Stimulated activated effector memory CD8-positive, alpha-beta T cell treated with anti-CD3 and anti-CD28 coated beads, Interleukin-12 subunit alpha, Interleukin-12 subunit beta, amount 100 ng/mL, for 72 hours (primary cell): Measurements from ENCODE around the gene HELZ2.
"Not testable (repeated sequence)": the region's sequence is repeated elsewhere in the genome, so short reads cannot be mapped to it uniquely, and the experiment has no call there.

Source experiments
- ATAC-seq: fragments of 150-1000 bp; cut with Tn5 transposase; 2 replicates; pipeline ENCODE4 v1.10.0; 2021
- DNase-seq, 2 donors: peaks; one replicate each; pipeline ENCODE4 v3.0.0; 2021 to 2022; ENCODE audit warnings: low spot score in 2 of 2
- H3K27ac Mint-ChIP-seq: one replicate; pipeline ENCODE4 v1.8.0; 2022; ENCODE audit warnings: mild to moderate bottlenecking, mixed read lengths
- H3K36me3 Mint-ChIP-seq: one replicate; pipeline ENCODE4 v1.8.0; 2022; ENCODE audit warnings: mild to moderate bottlenecking, mixed read lengths
- H3K4me1 Mint-ChIP-seq: one replicate; pipeline ENCODE4 v1.8.0; 2022; ENCODE audit warnings: mixed read lengths
- H3K4me3 Mint-ChIP-seq: one replicate; pipeline ENCODE4 v1.8.0; 2022; ENCODE audit warnings: mild to moderate bottlenecking, mixed read lengths
- H3K9me3 Mint-ChIP-seq: one replicate; pipeline ENCODE4 v1.8.0; 2022; ENCODE audit warnings: mixed read lengths

Gene HELZ2

GRCh38 chr20:63565699-63566335 is 8.2 kb downstream of the HELZ2 start:
- Mint-ChIP-seq H3K4me3 (no peak overlapping the region), H3K9me3 (no peaks in the 10 kb centered on the region), H3K4me1 (peaks cover 25% of the 10 kb centered on the region), H3K36me3 (peaks cover 14% of the 10 kb centered on the region), H3K27ac (no peak overlapping the region)
- DNase-seq = no peak
- no peak for ATAC-seq

GRCh38 chr20:63565021-63565698 is 8.9 kb downstream of the HELZ2 start:
- Mint-ChIP-seq H3K27ac (no peak overlapping the region), H3K36me3 (peaks cover 20% of the 10 kb centered on the region), H3K4me3 (no peak overlapping the region), H3K4me1 (peaks cover 30% of the 10 kb centered on the region), H3K9me3 (no peaks in the 10 kb centered on the region)
- DNase-seq (no peak), ATAC-seq (no peak)

- DNase-seq = no peak
- ATAC-seq = no peak
- peaks cover 21% of the 10 kb centered on the region for H3K36me3 Mint-ChIP-seq
These were observed 9.8 kb downstream of the HELZ2 start for GRCh38 chr20:63564036-63564810.

GRCh38 chr20:63563225-63563935 is 10.7 kb downstream of the HELZ2 start:
- H3K4me3 Mint-ChIP-seq = no peak overlapping the region

More at GRCh38 chr20:63564036-63564810, 9.8 kb downstream of the HELZ2 start:
- Mint-ChIP-seq H3K27ac (no peak overlapping the region), H3K9me3 (no peaks in the 10 kb centered on the region), H3K4me3 (no peak overlapping the region), H3K4me1 (peaks cover 28% of the 10 kb centered on the region)

GRCh38 chr20:63562461-63563224 is 11.4 kb downstream of the HELZ2 start:
- no peak overlapping the region for H3K4me3 Mint-ChIP-seq

More at GRCh38 chr20:63563225-63563935, 10.7 kb downstream of the HELZ2 start:
- H3K27ac Mint-ChIP-seq = no peak overlapping the region
- no peak for DNase-seq
- H3K9me3 Mint-ChIP-seq = no peaks in the 10 kb centered on the region
- peaks cover 21% of the 10 kb centered on the region for H3K36me3 Mint-ChIP-seq
- no peak for ATAC-seq
- peaks cover 20% of the 10 kb centered on the region for H3K4me1 Mint-ChIP-seq

GRCh38 chr20:63561624-63562396 is 12.2 kb downstream of the HELZ2 start:
- Mint-ChIP-seq H3K4me3 (no peak overlapping the region), H3K27ac (no peak overlapping the region), H3K4me1 (peaks cover 5% of the 10 kb centered on the region), H3K36me3 (peaks cover 14% of the 10 kb centered on the region), H3K9me3 (no peaks in the 10 kb centered on the region)
- DNase-seq = no peak
- ATAC-seq = no peak

More at GRCh38 chr20:63562461-63563224, 11.4 kb downstream of the HELZ2 start:
- DNase-seq = no peak
- H3K9me3 Mint-ChIP-seq = no peaks in the 10 kb centered on the region
- H3K4me1 Mint-ChIP-seq = peaks cover 13% of the 10 kb centered on the region
- peaks cover 16% of the 10 kb centered on the region for H3K36me3 Mint-ChIP-seq
- no peak for ATAC-seq
- no peak overlapping the region for H3K27ac Mint-ChIP-seq

GRCh38 chr20:63560856-63561609 is 13.0 kb downstream of the HELZ2 start:
- ATAC-seq = no peak
- Mint-ChIP-seq H3K4me3 (no peak overlapping the region), H3K4me1 (peaks cover 5% of the 10 kb centered on the region), H3K9me3 (no peaks in the 10 kb centered on the region), H3K36me3 (peaks cover 14% of the 10 kb centered on the region), H3K27ac (no peak overlapping the region)
- no peak for DNase-seq

- Mint-ChIP-seq H3K27ac (no peak overlapping the region), H3K4me1 (peaks cover 5% of the 10 kb centered on the region), H3K9me3 (no peaks in the 10 kb centered on the region), H3K36me3 (peaks cover 8% of the 10 kb centered on the region), H3K4me3 (no peak overlapping the region)
- ATAC-seq = no peak
- DNase-seq = no peak
These were observed 13.7 kb downstream of the HELZ2 start for GRCh38 chr20:63560333-63560805.

- not testable (repeated sequence) for DNase-seq, H3K36me3 Mint-ChIP-seq, H3K9me3 Mint-ChIP-seq, H3K4me1 Mint-ChIP-seq, H3K4me3 Mint-ChIP-seq, ATAC-seq, H3K27ac Mint-ChIP-seq
These were observed 14.3 kb downstream of the HELZ2 start for GRCh38 chr20:63559485-63560332.

- Mint-ChIP-seq H3K4me1 (peaks cover 5% of the 10 kb centered on the region), H3K4me3 (no peak overlapping the region), H3K9me3 (no peaks in the 10 kb centered on the region), H3K27ac (no peak overlapping the region), H3K36me3 (peaks cover 8% of the 10 kb centered on the region)
- ATAC-seq (no peak), DNase-seq (no peak)
These were observed 15.1 kb downstream of the HELZ2 start for GRCh38 chr20:63558804-63559484.

GRCh38 chr20:63557481-63557891 is 16.6 kb downstream of the HELZ2 start:
- Mint-ChIP-seq H3K4me1 (peaks cover 12% of the 10 kb centered on the region), H3K4me3 (no peak overlapping the region), H3K9me3 (no peaks in the 10 kb centered on the region), H3K36me3 (peaks cover 14% of the 10 kb centered on the region), H3K27ac (no peak overlapping the region)
- ATAC-seq = no peak
- DNase-seq = no peak

- DNase-seq = no peak
- Mint-ChIP-seq H3K27ac (no peak overlapping the region), H3K4me1 (peaks cover 17% of the 10 kb centered on the region), H3K36me3 (peaks cover 17% of the 10 kb centered on the region), H3K4me3 (no peak overlapping the region), H3K9me3 (no peaks in the 10 kb centered on the region)
- no peak for ATAC-seq
These were observed 17.1 kb downstream of the HELZ2 start for GRCh38 chr20:63556873-63557478.
